Measurements from ENCODE around the gene HEXIM2.

The HEXIM2 gene

DNA sequence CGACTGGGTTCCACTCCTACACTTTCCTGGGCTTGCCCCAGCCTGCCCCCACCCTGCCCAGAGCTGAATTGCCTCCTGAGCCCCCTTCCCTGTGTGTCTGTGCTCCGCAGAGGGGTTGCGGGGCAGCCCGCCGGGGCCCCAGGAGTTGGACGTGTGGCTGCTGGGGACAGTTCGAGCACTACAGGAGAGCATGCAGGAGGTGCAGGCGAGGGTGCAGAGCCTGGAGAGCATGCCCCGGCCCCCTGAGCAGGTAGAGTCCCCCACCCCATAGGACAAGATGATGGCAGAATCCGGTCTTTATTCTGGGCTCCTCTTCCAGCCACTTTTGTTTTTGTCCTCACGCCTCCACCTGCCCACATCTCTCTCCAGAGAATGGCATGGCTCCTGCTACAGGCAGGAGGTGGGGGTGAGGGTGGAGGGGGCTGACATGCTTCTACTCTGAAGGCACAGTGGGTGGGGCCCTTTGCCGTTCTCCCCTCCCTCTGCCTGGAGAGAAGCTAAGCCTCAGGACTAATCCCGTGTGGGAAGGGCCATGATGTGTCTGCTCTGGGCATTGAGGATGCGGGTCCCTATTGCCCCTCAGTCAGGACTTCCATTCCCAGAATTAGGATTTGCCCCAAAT, 22.7 kb upstream of the HEXIM2 start:
- H3K27ac ChIP-seq: no peak overlapping the region
- TF ChIP-seq, protein P1, sequence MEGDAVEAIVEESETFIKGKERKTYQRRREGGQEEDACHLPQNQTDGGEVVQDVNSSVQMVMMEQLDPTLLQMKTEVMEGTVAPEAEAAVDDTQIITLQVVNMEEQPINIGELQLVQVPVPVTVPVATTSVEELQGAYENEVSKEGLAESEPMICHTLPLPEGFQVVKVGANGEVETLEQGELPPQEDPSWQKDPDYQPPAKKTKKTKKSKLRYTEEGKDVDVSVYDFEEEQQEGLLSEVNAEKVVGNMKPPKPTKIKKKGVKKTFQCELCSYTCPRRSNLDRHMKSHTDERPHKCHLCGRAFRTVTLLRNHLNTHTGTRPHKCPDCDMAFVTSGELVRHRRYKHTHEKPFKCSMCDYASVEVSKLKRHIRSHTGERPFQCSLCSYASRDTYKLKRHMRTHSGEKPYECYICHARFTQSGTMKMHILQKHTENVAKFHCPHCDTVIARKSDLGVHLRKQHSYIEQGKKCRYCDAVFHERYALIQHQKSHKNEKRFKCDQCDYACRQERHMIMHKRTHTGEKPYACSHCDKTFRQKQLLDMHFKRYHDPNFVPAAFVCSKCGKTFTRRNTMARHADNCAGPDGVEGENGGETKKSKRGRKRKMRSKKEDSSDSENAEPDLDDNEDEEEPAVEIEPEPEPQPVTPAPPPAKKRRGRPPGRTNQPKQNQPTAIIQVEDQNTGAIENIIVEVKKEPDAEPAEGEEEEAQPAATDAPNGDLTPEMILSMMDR (IDR thresholded peaks at IDR 0.05): no peak
- TF ChIP-seq ZFX (IDR thresholded peaks at IDR 0.05; ENCODE audit: borderline replicate concordance): no peak

DNA sequence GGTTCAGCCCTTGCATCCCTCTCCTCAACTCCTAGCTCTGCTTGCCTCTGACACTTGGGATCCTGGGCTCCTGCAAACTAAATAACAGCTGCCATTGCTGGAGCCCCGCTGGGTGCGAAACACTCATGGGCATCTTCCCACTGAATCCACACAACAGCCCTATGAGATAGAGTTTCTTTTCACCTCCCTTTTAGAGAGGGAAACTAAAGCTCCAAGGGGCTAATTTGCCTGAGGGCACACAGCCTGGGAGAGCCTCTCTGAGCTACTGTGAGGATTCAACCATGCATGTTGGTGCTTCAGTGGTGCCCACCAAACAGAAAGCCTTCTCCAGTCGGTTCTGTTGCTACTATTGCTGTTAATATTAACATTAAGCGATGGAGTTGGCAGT, 22.1 kb upstream of the HEXIM2 start:
- TF ChIP-seq ZFX (IDR thresholded peaks at IDR 0.05; ENCODE audit: borderline replicate concordance): no peak
- TF ChIP-seq, protein P1 (IDR thresholded peaks at IDR 0.05): no peak
- H3K27ac ChIP-seq: no peak overlapping the region

DNA sequence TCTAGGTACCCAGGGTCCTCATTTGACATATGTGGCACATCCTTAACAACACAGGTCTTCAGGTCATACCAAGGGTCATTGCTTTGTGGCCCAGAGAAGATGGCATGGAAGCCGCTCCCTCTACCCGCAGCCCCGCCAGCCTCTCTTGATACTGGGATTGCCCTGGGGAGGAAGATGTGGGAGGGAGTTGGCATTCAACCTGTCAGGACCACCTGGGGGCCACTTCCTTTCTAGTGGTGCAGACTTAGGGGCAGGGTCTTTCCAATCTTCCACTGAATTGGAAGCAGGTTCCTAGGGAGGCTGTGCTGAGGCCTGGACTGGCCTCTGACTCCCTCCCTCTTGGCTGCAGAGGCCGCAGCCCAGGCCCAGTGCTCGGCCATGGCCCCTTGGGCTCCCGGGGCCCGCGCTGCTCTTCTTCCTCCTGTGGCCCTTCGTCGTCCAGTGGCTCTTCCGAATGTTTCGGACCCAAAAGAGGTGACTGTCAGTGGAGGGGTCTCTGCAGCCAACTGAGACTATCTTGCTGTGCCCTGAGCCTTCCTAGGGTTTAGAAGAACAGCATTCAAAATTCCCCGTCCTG, 18.5 kb upstream of the HEXIM2 start:
- no peak overlapping the region for H3K27ac ChIP-seq
- TF ChIP-seq, protein P1 (IDR thresholded peaks at IDR 0.05): no peak
- no peak for TF ChIP-seq ZFX (IDR thresholded peaks at IDR 0.05; ENCODE audit: borderline replicate concordance)

DNA sequence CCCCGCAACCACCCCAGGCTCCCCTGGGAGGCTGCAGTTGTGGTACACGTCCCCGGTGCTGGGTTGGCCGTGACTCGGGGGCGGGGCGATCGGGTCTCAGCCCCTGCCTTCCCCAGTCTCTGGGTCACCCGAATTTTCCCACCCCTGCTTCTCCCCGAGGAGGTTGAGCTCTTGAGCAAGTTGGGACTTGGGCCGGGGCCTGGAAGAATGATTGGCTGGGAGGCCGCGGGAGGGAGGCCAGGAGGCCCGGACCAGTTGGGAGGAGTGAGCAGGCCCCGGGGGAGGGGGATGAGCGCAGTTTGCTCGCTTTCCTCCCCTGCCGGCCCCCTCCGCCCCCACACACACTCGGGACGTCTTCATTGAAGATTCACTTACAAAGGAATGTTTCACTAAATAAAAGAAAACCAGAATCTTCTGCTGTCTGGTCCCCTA, 17.9 kb upstream of the HEXIM2 start:
- TF ChIP-seq, protein P1 (IDR thresholded peaks at IDR 0.05): no peak
- no peak for TF ChIP-seq ZFX (IDR thresholded peaks at IDR 0.05; ENCODE audit: borderline replicate concordance)

DNA sequence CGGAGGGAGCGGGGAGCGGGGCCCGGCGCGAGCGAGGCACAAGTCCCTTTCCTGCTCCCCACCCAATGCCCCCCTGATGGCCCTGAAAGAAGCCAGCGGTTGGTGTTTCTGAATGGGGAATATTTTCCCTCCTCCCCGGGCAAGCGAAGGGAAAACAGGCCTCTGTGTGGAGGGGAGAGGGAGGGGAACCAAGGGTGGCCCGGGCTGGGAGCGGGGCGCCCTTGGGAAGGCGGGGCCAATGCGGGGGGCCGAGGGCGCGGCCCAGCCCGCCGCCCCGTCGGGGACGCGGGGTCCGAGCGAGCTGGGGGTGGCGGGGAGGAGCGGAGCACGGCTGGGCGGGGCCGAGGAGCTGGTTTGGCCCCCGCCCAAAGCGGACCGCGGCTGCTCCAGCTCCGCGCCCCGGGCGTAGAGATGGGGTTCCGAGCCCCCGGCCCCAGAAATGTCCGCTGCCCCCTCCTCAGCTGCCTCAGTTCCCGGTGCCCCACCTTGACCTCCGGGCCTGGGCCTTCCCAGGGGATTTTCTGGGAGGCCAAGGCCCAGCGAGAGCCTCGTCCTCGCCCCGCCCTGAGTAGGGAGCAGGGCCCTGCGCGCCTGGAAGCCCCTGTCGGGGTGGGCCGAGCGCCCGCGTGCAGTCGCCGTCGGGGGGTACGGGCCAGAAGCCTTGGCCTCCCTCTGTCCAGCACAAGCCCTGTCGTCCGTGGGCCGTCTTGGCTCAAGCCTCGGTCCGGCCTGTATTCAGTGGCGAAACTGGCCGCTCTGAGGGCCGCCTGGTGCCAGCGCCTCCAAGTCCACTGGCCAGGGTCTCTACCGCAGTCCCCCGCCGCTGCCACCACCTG, 17.3 kb upstream of the HEXIM2 start:
- TF ChIP-seq, protein P1 (IDR thresholded peaks at IDR 0.05): no peak
- TF ChIP-seq ZFX (IDR thresholded peaks at IDR 0.05; ENCODE audit: borderline replicate concordance): no peak
- H3K27ac ChIP-seq: no peak overlapping the region

More for the DNA sequence above, 17.9 kb upstream of the HEXIM2 start:
- H3K27ac ChIP-seq: no peak overlapping the region

DNA sequence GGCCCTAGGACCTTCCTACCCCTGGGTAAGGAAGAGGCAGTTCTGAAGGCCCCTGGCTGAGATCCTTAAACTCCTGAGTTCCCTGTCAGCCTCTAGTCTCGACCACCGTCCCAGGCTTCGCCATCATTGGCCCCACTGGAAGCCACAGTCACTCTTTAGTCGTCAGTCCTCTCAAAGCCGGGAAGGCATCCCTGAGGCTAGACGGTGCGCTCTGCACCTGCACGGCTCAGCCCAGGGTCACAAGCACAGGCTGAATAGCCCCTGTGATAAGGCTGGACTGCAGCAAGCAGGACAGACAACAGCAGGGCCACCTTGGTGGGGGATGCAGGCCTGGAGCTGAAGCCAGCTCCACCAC, 16.7 kb upstream of the HEXIM2 start:
- TF ChIP-seq, protein P1 (IDR thresholded peaks at IDR 0.05): no peak
- TF ChIP-seq ZFX (IDR thresholded peaks at IDR 0.05; ENCODE audit: borderline replicate concordance): no peak
- no peak overlapping the region for H3K27ac ChIP-seq

DNA sequence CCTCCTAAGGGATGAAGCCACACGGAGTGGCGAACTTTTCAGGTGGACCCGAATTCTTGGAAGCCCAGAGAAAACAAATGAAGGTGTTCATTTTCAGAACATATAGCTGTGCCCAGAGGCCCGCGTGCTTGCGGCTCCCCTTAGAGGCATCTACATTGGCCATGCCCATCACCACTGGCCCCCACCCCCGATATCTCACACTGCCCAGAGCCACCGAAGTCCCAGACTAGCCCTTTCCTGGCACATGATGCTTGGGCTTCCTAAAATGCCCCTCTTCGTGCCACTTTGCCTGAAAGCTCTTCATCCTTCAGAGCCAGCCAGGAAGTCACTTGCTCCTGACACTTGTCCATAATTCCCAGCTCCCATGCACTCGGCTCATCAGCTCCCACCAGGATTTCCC, 15.5 kb upstream of the HEXIM2 start:
- H3K27ac ChIP-seq: peak overlapping the region; percentile 99
- no peak for TF ChIP-seq ZFX (IDR thresholded peaks at IDR 0.05; ENCODE audit: borderline replicate concordance)
- TF ChIP-seq, protein P1 (IDR thresholded peaks at IDR 0.05): no peak

Measured in 22Rv1 (cell line).